Measurements from ENCODE around the gene SLC4A4.
"Not testable (repeated sequence)": the region's sequence is repeated elsewhere in the genome, so short reads cannot be mapped to it uniquely, and the experiment has no call there.

Gene SLC4A4

GRCh38 chr4:71404049-71404448, 65.2 kb downstream of the SLC4A4 start:
- H3K4me1 ChIP-seq (ENCODE audit: control insufficient read depth, insufficient read depth, low read length): no peaks in the 10 kb centered on the region
- H3K27me3 ChIP-seq (ENCODE audit: control insufficient read depth, insufficient read depth, low read length, poor library complexity, severe bottlenecking): no peaks in the 10 kb centered on the region
- 100% methylated on average over 1 of the region's 1 CpG for WGBS, 2 experiments
- no peak overlapping the region for H3K4me3 ChIP-seq (ENCODE audit: insufficient read depth, low read depth, low read length)
- H3K27ac ChIP-seq (ENCODE audit: insufficient read depth, low read depth, low read length, poor library complexity, severe bottlenecking): no peak overlapping the region
- H3K9me3 ChIP-seq (ENCODE audit: control insufficient read depth, low read length): no peaks in the 10 kb centered on the region
- no peaks in the 10 kb centered on the region for H3K36me3 ChIP-seq (ENCODE audit: control insufficient read depth, insufficient read depth, low read length)

GRCh38 chr4:71405791-71406190, 67.0 kb downstream of the SLC4A4 start:
- H3K27ac ChIP-seq (ENCODE audit: insufficient read depth, low read depth, low read length, poor library complexity, severe bottlenecking): no peak overlapping the region
- no peak overlapping the region for H3K4me3 ChIP-seq (ENCODE audit: insufficient read depth, low read depth, low read length)
- H3K36me3 ChIP-seq (ENCODE audit: control insufficient read depth, insufficient read depth, low read length): no peaks in the 10 kb centered on the region
- no peaks in the 10 kb centered on the region for H3K4me1 ChIP-seq (ENCODE audit: control insufficient read depth, insufficient read depth, low read length)
- 81 to 87% methylated on average over 2 of the region's 2 CpGs for WGBS, 2 experiments
- no peaks in the 10 kb centered on the region for H3K9me3 ChIP-seq (ENCODE audit: control insufficient read depth, low read length)
- H3K27me3 ChIP-seq (ENCODE audit: control insufficient read depth, insufficient read depth, low read length, poor library complexity, severe bottlenecking): no peaks in the 10 kb centered on the region

GRCh38 chr4:71406459-71406963, 67.7 kb downstream of the SLC4A4 start:
- whole genome bisulfite sequencing, 2 experiments: 100% methylated on average over 1 of the region's 1 CpG; no CpG with 5 or more reads in 1 of the 2 experiments
- H3K4me1 ChIP-seq (ENCODE audit: control insufficient read depth, insufficient read depth, low read length): no peaks in the 10 kb centered on the region
- H3K9me3 ChIP-seq (ENCODE audit: control insufficient read depth, low read length): no peaks in the 10 kb centered on the region
- H3K27me3 ChIP-seq (ENCODE audit: control insufficient read depth, insufficient read depth, low read length, poor library complexity, severe bottlenecking): no peaks in the 10 kb centered on the region
- no peak overlapping the region for H3K27ac ChIP-seq (ENCODE audit: insufficient read depth, low read depth, low read length, poor library complexity, severe bottlenecking)
- no peak overlapping the region for H3K4me3 ChIP-seq (ENCODE audit: insufficient read depth, low read depth, low read length)
- no peaks in the 10 kb centered on the region for H3K36me3 ChIP-seq (ENCODE audit: control insufficient read depth, insufficient read depth, low read length)

GRCh38 chr4:71408961-71409360, 70.1 kb downstream of the SLC4A4 start:
- not testable (repeated sequence) for H3K4me1 ChIP-seq (ENCODE audit: control insufficient read depth, insufficient read depth, low read length); H3K36me3 ChIP-seq (ENCODE audit: control insufficient read depth, insufficient read depth, low read length); H3K27ac ChIP-seq (ENCODE audit: insufficient read depth, low read depth, low read length, poor library complexity, severe bottlenecking); H3K27me3 ChIP-seq (ENCODE audit: control insufficient read depth, insufficient read depth, low read length, poor library complexity, severe bottlenecking); H3K4me3 ChIP-seq (ENCODE audit: insufficient read depth, low read depth, low read length); H3K9me3 ChIP-seq (ENCODE audit: control insufficient read depth, low read length)

- 93 to 100% methylated on average over 1 of the region's 2 CpGs for WGBS, 2 experiments
- no peaks in the 10 kb centered on the region for H3K27me3 ChIP-seq (ENCODE audit: control insufficient read depth, insufficient read depth, low read length, poor library complexity, severe bottlenecking)
- no peaks in the 10 kb centered on the region for H3K4me1 ChIP-seq (ENCODE audit: control insufficient read depth, insufficient read depth, low read length)
- no peaks in the 10 kb centered on the region for H3K36me3 ChIP-seq (ENCODE audit: control insufficient read depth, insufficient read depth, low read length)
- H3K4me3 ChIP-seq (ENCODE audit: insufficient read depth, low read depth, low read length): no peak overlapping the region
- no peaks in the 10 kb centered on the region for H3K9me3 ChIP-seq (ENCODE audit: control insufficient read depth, low read length)
- no peak overlapping the region for H3K27ac ChIP-seq (ENCODE audit: insufficient read depth, low read depth, low read length, poor library complexity, severe bottlenecking)
These were observed 73.2 kb downstream of the SLC4A4 start for GRCh38 chr4:71411981-71412380.

- Histone ChIP-seq H3K9me3 (ENCODE audit: control insufficient read depth, low read length) (no peaks in the 10 kb centered on the region), H3K27me3 (ENCODE audit: control insufficient read depth, insufficient read depth, low read length, poor library complexity, severe bottlenecking) (no peaks in the 10 kb centered on the region), H3K27ac (ENCODE audit: insufficient read depth, low read depth, low read length, poor library complexity, severe bottlenecking) (no peak overlapping the region), H3K4me3 (ENCODE audit: insufficient read depth, low read depth, low read length) (no peak overlapping the region), H3K36me3 (ENCODE audit: control insufficient read depth, insufficient read depth, low read length) (no peaks in the 10 kb centered on the region), H3K4me1 (ENCODE audit: control insufficient read depth, insufficient read depth, low read length) (no peaks in the 10 kb centered on the region)
- WGBS, 2 experiments: 90 to 96% methylated on average over 2 of the region's 2 CpGs
These were observed 76.7 kb downstream of the SLC4A4 start for GRCh38 chr4:71415491-71415890.

- Histone ChIP-seq H3K27me3 (ENCODE audit: control insufficient read depth, insufficient read depth, low read length, poor library complexity, severe bottlenecking) (no peaks in the 10 kb centered on the region), H3K4me3 (ENCODE audit: insufficient read depth, low read depth, low read length) (no peak overlapping the region), H3K27ac (ENCODE audit: insufficient read depth, low read depth, low read length, poor library complexity, severe bottlenecking) (no peak overlapping the region), H3K36me3 (ENCODE audit: control insufficient read depth, insufficient read depth, low read length) (no peaks in the 10 kb centered on the region), H3K4me1 (ENCODE audit: control insufficient read depth, insufficient read depth, low read length) (no peaks in the 10 kb centered on the region), H3K9me3 (ENCODE audit: control insufficient read depth, low read length) (no peaks in the 10 kb centered on the region)
These were observed 78.3 kb downstream of the SLC4A4 start for GRCh38 chr4:71417150-71417549.

- Histone ChIP-seq H3K36me3 (ENCODE audit: control insufficient read depth, insufficient read depth, low read length) (no peaks in the 10 kb centered on the region), H3K9me3 (ENCODE audit: control insufficient read depth, low read length) (no peaks in the 10 kb centered on the region), H3K4me3 (ENCODE audit: insufficient read depth, low read depth, low read length) (no peak overlapping the region), H3K4me1 (ENCODE audit: control insufficient read depth, insufficient read depth, low read length) (no peaks in the 10 kb centered on the region), H3K27ac (ENCODE audit: insufficient read depth, low read depth, low read length, poor library complexity, severe bottlenecking) (no peak overlapping the region), H3K27me3 (ENCODE audit: control insufficient read depth, insufficient read depth, low read length, poor library complexity, severe bottlenecking) (no peaks in the 10 kb centered on the region)
- WGBS, 2 experiments: 90 to 95% methylated on average over 2 of the region's 2 CpGs
These were observed 87.7 kb downstream of the SLC4A4 start for GRCh38 chr4:71426381-71427042.

- Histone ChIP-seq H3K27ac (ENCODE audit: insufficient read depth, low read depth, low read length, poor library complexity, severe bottlenecking) (no peak overlapping the region), H3K36me3 (ENCODE audit: control insufficient read depth, insufficient read depth, low read length) (no peaks in the 10 kb centered on the region), H3K4me1 (ENCODE audit: control insufficient read depth, insufficient read depth, low read length) (no peaks in the 10 kb centered on the region), H3K9me3 (ENCODE audit: control insufficient read depth, low read length) (no peaks in the 10 kb centered on the region), H3K27me3 (ENCODE audit: control insufficient read depth, insufficient read depth, low read length, poor library complexity, severe bottlenecking) (no peaks in the 10 kb centered on the region), H3K4me3 (ENCODE audit: insufficient read depth, low read depth, low read length) (no peak overlapping the region)
- WGBS, 2 experiments: 100% methylated on average over 1 of the region's 2 CpGs; no CpG with 5 or more reads in 1 of the 2 experiments
These were observed 90.3 kb downstream of the SLC4A4 start for GRCh38 chr4:71429106-71429505.

- no peaks in the 10 kb centered on the region for H3K36me3 ChIP-seq (ENCODE audit: control insufficient read depth, insufficient read depth, low read length)
- no peaks in the 10 kb centered on the region for H3K27me3 ChIP-seq (ENCODE audit: control insufficient read depth, insufficient read depth, low read length, poor library complexity, severe bottlenecking)
- H3K9me3 ChIP-seq (ENCODE audit: control insufficient read depth, low read length): no peaks in the 10 kb centered on the region
- no peak overlapping the region for H3K27ac ChIP-seq (ENCODE audit: insufficient read depth, low read depth, low read length, poor library complexity, severe bottlenecking)
- no peak overlapping the region for H3K4me3 ChIP-seq (ENCODE audit: insufficient read depth, low read depth, low read length)
- no peaks in the 10 kb centered on the region for H3K4me1 ChIP-seq (ENCODE audit: control insufficient read depth, insufficient read depth, low read length)
These were observed 91.1 kb downstream of the SLC4A4 start for GRCh38 chr4:71429962-71430361.

- no peak overlapping the region for H3K27ac ChIP-seq (ENCODE audit: insufficient read depth, low read depth, low read length, poor library complexity, severe bottlenecking)
- H3K4me1 ChIP-seq (ENCODE audit: control insufficient read depth, insufficient read depth, low read length): no peaks in the 10 kb centered on the region
- 85 to 96% methylated on average over 2 of the region's 2 CpGs for WGBS, 2 experiments
- no peaks in the 10 kb centered on the region for H3K9me3 ChIP-seq (ENCODE audit: control insufficient read depth, low read length)
- H3K27me3 ChIP-seq (ENCODE audit: control insufficient read depth, insufficient read depth, low read length, poor library complexity, severe bottlenecking): no peaks in the 10 kb centered on the region
- no peak overlapping the region for H3K4me3 ChIP-seq (ENCODE audit: insufficient read depth, low read depth, low read length)
- no peaks in the 10 kb centered on the region for H3K36me3 ChIP-seq (ENCODE audit: control insufficient read depth, insufficient read depth, low read length)
These were observed 91.8 kb downstream of the SLC4A4 start for GRCh38 chr4:71430609-71431008.

All from ectodermal cell (in vitro differentiated cells).